GM18526 (cell line): ENCODE measurements around the gene FUZ.

Experiments used
- POLR2A ChIP-seq: IDR thresholded peaks from 3 replicates; pipeline ENCODE4 v1.6.1; 2011; ENCODE audit not compliant: insufficient read length; ENCODE audit errors: extremely low read depth

Gene FUZ

DNA sequence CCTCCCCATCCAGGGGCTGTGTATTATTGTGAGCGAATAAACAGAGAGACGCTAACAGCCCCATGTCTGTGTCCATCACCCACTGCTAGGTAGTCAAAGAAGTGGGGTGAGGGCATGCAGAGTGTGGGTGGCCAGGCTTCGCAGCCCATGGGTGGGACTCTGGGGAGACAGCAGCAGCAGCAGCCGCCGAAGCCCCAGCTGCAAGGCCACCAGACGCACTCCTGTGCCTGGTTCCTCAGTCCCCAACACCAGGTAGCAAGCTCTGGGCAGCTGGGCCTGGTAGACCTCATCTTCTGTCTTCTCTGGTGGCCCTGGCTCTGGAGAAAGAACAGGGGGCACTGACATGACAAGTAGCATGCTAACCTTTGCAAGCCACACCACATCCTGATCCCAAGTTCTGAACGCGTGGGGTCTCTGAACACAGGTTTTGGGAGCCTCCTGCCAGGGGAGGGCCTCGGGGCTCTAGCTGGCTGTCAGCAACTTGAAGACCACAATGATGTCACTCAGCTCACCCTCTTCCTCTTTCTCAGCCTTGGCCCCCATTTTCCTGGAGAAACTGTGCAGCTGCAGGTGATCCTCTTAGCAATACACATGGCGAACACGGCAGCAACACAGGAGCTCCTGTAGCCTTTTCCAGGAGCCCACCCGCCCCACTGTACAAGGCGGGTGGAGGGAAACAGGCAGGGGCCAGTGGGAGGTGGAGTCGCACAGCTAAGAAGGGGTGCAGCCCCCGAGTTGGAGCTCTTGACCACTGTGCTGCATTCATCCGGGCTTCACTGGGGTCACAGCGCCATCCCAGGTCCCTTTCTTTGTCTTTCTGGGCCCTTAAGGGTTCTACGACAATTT is 5.8 kb downstream of the FUZ start:
- no peak for TF ChIP-seq POLR2A

DNA sequence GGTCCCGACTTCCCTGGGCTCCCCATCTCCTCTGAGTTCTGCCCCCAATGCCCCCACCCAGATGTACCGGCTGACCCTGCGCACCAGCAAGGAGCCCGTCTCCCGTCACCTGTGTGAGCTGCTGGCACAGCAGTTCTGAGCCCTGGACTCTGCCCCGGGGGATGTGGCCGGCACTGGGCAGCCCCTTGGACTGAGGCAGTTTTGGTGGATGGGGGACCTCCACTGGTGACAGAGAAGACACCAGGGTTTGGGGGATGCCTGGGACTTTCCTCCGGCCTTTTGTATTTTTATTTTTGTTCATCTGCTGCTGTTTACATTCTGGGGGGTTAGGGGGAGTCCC is 6.5 kb downstream of the FUZ start:
- no peak for TF ChIP-seq POLR2A

DNA sequence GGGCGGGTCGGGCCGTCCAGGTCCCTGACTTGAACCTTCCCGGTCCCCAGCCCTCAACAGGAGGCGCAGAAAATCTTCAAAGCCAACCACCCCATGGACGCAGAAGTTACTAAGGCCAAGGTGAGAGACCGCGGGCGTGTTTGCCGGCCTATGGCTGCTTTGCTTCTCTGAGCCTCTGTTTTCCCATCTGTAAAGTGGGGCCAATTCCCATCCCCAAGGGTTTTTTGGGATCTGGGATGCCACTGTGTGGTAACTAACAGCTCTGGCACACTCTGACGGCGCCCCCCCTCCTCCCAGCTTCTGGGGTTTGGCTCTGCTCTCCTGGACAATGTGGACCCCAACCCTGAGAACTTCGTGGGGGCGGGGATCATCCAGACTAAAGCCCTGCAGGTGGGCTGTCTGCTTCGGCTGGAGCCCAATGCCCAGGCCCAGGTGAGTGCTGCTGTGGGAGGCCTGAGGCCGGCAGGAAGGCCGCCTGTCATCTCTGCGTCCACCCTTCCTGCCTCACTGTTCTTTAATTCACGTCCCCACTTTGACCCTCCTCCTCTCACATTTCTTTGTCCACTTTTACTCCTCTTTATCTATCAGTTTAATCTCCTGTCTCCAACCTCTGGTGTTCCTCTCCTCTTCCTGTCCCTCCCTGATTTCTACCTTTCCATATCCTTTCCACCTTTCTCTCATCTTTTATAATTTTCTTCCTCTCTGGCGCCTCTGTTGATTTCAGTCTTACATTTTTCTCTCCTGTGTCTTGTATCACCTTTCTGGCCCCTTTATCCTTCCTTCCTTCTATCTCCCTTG is 7.1 kb downstream of the FUZ start:
- no peak for TF ChIP-seq POLR2A

DNA sequence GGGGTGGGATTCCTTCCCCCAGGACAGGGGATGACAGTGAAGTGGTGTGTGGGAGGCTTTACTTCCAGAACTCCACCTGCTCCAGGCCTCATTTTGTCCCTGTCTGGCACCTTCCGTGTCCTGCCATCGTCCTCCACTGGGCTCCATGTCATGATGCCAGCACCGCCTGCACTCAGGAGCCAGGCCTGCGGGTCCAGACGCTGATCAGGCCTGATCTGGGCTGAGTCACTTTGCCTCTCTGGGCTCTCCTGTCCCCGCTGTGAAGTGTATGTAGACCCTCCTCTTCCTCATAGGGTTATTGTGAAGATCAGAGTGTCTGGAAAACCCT is 9.6 kb downstream of the FUZ start:
- no peak for TF ChIP-seq POLR2A

DNA sequence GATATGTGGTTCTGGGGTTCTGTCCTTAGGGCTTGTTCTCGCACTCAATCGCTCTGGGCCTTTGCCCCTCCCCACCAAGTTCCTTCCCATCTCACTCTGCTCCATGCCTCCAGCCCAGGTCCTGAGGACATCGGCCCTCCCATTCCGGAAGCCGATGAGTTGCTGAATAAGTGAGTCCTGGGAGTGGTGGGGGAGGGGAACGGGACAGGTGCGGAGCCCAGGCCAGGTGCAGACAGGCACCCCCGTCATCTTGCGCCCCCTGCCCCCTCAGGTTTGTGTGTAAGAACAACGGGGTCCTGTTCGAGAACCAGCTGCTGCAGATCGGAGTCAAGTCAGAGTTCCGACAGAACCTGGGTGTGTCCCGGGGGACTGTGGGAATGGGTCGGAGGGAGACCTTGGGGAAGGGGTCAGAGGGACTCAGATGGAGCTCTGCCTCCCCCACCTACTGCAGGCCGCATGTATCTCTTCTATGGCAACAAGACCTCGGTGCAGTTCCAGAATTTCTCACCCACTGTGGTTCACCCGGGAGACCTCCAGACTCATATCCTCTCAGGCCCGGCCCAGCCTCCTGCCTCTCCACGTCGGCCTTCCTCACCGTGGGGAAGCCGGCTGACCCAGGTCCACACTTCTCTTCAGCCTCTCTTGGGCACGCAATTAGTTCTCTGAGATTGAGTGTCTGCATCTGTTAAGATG is 10.1 kb downstream of the FUZ start:
- no peak for TF ChIP-seq POLR2A

DNA sequence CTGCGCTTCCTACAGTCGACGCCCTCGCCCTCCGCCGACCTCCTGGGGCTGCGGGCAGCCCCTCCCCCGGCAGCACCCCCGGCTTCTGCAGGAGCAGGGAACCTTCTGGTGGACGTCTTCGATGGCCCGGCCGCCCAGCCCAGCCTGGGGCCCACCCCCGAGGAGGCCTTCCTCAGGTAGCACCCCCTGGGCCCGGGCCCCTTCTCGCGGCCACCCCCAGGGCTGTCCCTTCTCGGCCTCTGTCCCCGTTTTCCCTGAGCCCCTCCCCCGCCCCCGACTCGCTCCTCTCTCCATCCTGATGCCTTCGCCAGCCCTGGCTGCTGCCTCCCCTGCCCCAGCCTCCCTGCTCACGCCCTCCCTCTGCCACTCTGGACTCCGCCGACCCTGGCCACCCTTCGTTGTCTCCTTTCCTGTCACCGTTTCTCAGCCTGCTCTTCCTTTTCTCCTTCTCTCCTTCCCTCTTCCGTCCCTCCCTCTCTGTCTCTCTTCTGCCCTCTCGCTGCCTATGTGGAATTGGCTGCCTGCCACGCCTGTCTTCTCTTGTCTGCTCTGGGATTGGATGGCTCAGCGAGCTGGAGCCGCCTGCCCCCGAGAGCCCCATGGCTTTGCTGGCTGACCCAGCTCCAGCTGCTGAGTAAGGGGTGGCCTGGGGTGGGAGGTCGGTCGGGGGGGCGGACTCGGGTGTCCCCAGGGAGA is 11.0 kb downstream of the FUZ start:
- no peak for TF ChIP-seq POLR2A

DNA sequence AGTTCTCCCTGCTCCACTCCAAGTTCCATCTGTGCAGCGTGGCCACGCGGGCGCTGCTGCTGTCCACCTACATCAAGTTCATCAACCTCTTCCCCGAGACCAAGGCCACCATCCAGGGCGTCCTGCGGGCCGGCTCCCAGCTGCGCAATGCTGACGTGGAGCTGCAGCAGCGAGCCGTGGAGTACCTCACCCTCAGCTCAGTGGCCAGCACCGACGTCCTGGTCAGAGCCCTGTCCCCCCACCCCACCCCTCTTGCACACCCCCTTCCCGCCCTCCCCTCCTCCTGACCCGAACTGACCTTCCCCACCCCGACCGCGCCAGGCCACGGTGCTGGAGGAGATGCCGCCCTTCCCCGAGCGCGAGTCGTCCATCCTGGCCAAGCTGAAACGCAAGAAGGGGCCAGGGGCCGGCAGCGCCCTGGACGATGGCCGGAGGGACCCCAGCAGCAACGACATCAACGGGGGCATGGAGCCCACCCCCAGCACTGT is 11.6 kb downstream of the FUZ start:
- no peak for TF ChIP-seq POLR2A

DNA sequence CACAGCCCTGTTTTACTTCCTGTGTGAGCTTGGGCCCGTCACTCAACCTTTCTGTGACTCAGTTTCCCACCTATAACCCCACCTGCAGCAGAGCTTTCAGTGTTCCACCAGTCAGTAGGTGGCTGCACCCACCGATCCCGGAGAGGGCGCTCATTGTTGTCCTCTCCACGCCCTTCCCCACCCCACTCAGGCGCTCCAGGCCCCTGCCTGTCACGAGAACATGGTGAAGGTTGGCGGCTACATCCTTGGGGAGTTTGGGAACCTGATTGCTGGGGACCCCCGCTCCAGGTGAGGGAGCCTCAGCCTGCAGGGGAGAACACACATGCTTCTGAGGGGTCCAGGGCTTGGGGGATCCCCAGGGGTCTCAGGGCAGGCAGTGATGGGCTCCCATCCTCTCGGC is 12.3 kb downstream of the FUZ start:
- no peak for TF ChIP-seq POLR2A

DNA sequence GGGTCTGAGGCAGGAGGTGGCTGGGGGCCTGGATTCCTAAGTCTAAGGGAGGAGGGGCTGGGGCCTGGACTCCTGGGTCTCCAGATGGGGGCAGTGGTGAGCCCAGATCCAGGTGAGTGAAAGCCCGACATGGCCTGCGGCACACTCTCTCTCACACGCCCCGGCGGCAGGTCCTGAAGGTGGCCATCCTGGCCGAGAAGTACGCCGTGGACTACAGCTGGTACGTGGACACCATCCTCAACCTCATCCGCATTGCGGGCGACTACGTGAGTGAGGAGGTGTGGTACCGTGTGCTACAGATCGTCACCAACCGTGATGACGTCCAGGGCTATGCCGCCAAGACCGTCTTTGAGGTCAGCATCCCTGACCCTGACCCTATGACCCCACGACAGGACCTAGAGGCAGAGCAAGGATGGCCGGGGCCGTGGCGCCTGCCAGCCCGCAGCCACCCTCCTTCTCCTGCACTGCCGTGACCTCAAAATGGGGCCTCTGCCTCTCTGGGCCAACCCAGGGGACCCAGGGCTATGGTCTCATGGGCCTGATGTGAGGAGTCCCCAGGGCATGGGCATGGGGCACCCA is 13.2 kb downstream of the FUZ start:
- TF ChIP-seq POLR2A: no peak

DNA sequence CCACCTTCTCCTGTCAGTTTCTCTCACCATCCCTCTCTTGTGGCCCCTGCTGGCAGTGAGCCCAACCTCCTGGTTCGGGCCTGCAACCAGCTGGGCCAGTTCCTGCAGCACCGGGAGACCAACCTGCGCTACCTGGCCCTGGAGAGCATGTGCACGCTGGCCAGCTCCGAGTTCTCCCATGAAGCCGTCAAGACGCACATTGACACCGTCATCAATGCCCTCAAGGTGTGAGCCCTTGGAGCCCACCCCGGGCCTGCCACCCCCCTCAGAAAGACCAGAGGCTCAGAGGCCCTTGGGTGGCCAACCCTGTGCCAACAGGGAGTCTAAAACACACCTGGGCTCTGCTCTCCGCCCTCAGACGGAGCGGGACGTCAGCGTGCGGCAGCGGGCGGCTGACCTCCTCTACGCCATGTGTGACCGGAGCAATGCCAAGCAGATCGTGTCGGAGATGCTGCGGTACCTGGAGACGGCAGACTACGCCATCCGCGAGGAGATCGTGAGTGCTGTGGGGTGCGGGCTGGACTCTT is 13.8 kb downstream of the FUZ start:
- TF ChIP-seq POLR2A: no peak

DNA sequence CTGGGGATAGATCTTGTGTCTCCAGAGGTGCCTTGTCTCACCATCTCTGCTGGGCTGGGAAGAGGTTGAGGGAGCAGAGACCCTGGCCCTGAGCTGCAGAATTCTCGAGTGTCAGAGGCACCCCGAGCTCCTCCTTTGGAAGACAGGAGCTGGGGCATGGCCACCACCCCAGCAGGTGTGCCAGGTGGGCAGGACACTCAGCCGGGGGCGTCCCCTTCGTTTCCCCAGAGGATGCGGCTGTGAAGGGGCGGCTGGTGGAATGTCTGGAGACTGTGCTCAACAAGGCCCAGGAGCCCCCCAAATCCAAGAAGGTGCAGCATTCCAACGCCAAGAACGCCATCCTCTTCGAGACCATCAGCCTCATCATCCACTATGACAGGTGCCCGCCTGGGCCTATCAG is 14.5 kb downstream of the FUZ start:
- TF ChIP-seq POLR2A: no peak

DNA sequence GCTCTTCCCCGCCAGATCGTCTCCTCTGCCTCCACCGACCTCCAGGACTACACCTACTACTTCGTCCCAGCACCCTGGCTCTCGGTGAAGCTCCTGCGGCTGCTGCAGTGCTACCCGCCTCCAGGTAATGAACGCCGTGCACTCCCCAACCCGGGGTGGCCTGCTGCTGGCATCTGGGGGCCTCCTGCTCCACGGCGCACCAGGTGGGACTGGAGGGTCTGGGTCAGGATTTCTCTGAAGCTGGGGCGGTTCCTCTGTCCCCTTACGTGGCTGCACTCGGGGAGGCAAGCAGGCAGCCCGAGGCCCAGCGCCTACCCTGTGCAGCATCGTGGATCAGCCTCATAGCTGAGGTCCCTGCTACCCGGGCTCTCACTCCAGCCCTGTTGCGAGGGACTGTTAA is 17.5 kb downstream of the FUZ start:
- TF ChIP-seq POLR2A: no peak

DNA sequence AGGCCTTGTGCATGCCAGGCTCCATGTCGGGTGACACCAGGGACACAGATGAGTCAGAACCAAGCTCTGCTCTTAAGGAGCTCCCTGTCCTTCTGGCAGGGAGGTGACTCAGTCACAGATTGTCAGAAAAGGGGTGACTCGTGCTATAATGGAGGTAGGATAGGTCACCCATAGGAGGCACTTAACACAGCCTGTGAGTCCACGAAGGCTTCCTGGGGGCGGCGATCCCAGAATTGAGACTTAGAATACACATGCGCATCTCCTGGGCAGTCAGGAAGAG is 19.6 kb downstream of the FUZ start:
- TF ChIP-seq POLR2A: no peak

DNA sequence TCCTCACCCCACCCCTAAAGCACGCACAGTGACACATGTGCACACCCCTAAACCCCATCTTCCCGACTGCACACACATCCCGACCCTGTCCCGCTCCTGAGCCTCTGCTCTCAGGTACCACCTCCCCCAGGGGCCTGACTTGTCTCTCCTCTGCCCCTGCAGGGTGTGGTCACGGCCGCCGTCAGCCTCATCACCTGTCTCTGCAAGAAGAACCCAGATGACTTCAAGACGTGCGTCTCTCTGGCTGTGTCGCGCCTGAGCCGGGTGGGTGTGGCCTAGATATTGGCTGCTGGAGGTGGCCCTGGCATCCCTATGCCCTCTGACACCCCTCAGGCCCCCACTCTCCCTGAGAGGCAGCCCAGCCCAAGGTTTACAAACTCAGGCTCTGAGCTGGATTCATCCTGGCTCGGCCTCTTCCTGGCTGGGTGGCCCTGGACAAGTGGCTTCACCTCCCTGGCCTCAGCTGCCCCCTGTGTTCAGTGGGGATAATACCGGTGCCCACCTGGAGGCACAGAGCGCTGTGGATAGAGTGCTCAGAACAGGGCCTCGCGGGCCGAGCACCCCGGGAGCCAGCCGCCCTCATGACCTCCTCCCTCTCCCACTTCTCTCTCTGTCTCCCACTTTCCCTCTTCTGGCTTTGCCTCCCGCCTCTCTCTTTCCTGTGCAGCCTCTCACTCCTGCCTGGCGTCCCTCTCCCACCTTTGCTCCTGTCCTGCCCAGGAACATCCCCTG is 20.1 kb downstream of the FUZ start:
- no peak for TF ChIP-seq POLR2A
